HEK293 (cell line): ENCODE data around the gene SMARCA2.

ENCODE experiments used
- MYNN ChIP-seq: fragments of 450-650 bp; formaldehyde crosslinking; IDR thresholded peaks from 2 replicates; pipeline ENCODE4 v1.5.1; 2016; ENCODE audit warnings: missing biosample characterization, missing genetic modification characterization, borderline replicate concordance
- MZF1 ChIP-seq: fragments of 450-650 bp; formaldehyde crosslinking; IDR thresholded peaks from 2 replicates; pipeline ENCODE4 v1.5.1; 2017; ENCODE audit warnings: missing biosample characterization, missing genetic modification characterization, borderline replicate concordance
- REST ChIP-seq: fragments of 450-650 bp; formaldehyde crosslinking; IDR thresholded peaks from 2 replicates; pipeline ENCODE4 v1.5.1; 2016; ENCODE audit warnings: missing biosample characterization, missing genetic modification characterization
- SETDB1 ChIP-seq: IDR thresholded peaks from one replicate; pipeline ENCODE4 v1.6.1; 2017; ENCODE audit warnings: mild to moderate bottlenecking, low read length, moderate library complexity, mixed read lengths; ENCODE audit not compliant: insufficient read length
- SP7 ChIP-seq: fragments of 450-650 bp; formaldehyde crosslinking; IDR thresholded peaks from 2 replicates; pipeline ENCODE4 v1.5.1; 2016; ENCODE audit warnings: missing biosample characterization, missing genetic modification characterization
- TCF7L2 ChIP-seq: IDR thresholded peaks from 2 replicates; pipeline ENCODE4 v1.6.1; 2011; ENCODE audit warnings: low read depth, mild to moderate bottlenecking, inconsistent platforms, low read length, moderate library complexity, borderline replicate concordance
- YY2 ChIP-seq: fragments of 450-650 bp; formaldehyde crosslinking; IDR thresholded peaks from 2 replicates; pipeline ENCODE4 v1.5.1; 2016; ENCODE audit warnings: missing biosample characterization, missing genetic modification characterization
- ZNF184 ChIP-seq: fragments of 450-650 bp; IDR thresholded peaks from 2 replicates; pipeline ENCODE4 v1.5.1; 2018; ENCODE audit warnings: missing biosample characterization, mild to moderate bottlenecking, missing genetic modification characterization
- ZNF221 ChIP-seq: fragments of 450-650 bp; formaldehyde crosslinking; IDR thresholded peaks from 2 replicates; pipeline ENCODE4 v1.5.1; 2017; ENCODE audit warnings: missing biosample characterization, missing genetic modification characterization, borderline replicate concordance
- ZNF239 ChIP-seq: fragments of 450-650 bp; formaldehyde crosslinking; IDR thresholded peaks from 2 replicates; pipeline ENCODE4 v1.5.1; 2016; ENCODE audit warnings: missing biosample characterization, missing genetic modification characterization
- ZNF423 ChIP-seq: fragments of 450-650 bp; formaldehyde crosslinking; IDR thresholded peaks from 2 replicates; pipeline ENCODE4 v1.5.1; 2016; ENCODE audit warnings: missing biosample characterization, missing genetic modification characterization
- TF ChIP-seq, protein P1 (sequence below): fragments of 450-650 bp; formaldehyde crosslinking; IDR thresholded peaks from 2 replicates; pipeline ENCODE4 v1.5.1; 2016; ENCODE audit warnings: missing biosample characterization, missing genetic modification characterization

DNA sequence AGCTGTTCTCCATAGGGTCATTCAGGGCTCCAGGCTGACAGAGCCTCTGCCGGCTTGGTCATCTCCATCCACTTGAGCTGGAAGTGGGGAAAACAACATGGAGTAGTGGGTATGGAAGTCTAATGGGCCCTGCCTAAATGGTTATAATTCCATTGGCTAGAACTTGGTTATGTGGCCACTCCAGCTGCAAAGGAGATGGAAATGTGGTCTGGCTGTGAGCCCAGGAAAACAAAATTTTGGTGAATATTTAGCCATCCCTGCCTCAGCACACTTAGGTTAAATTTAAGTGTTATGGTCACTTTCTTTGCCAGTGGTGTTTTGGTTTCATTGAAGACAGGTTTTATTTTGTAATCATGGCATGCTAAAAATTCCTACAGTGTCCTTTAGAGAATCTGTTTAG, 112.3 kb downstream of the SMARCA2 start:
- TF ChIP-seq ZNF423 = no peak
- no peak for TF ChIP-seq ZNF221 (tag by site-specific recombination)
- no peak for TF ChIP-seq ZNF184 (tag by site-specific recombination)
- no peak for TF ChIP-seq SP7 (tag by site-specific recombination)
- TF ChIP-seq, protein P1, sequence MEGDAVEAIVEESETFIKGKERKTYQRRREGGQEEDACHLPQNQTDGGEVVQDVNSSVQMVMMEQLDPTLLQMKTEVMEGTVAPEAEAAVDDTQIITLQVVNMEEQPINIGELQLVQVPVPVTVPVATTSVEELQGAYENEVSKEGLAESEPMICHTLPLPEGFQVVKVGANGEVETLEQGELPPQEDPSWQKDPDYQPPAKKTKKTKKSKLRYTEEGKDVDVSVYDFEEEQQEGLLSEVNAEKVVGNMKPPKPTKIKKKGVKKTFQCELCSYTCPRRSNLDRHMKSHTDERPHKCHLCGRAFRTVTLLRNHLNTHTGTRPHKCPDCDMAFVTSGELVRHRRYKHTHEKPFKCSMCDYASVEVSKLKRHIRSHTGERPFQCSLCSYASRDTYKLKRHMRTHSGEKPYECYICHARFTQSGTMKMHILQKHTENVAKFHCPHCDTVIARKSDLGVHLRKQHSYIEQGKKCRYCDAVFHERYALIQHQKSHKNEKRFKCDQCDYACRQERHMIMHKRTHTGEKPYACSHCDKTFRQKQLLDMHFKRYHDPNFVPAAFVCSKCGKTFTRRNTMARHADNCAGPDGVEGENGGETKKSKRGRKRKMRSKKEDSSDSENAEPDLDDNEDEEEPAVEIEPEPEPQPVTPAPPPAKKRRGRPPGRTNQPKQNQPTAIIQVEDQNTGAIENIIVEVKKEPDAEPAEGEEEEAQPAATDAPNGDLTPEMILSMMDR (tag by site-specific recombination) = no peak
- no peak for TF ChIP-seq TCF7L2
- no peak for TF ChIP-seq MYNN (tag by site-specific recombination)
- TF ChIP-seq REST = no peak
- TF ChIP-seq YY2 (tag by site-specific recombination) = no peak
- TF ChIP-seq SETDB1 = no peak
- TF ChIP-seq MZF1 (tag by site-specific recombination) = no peak
- no peak for TF ChIP-seq ZNF239 (tag by site-specific recombination)
